ENCODE measurements around the gene FIZ1.

DNA sequence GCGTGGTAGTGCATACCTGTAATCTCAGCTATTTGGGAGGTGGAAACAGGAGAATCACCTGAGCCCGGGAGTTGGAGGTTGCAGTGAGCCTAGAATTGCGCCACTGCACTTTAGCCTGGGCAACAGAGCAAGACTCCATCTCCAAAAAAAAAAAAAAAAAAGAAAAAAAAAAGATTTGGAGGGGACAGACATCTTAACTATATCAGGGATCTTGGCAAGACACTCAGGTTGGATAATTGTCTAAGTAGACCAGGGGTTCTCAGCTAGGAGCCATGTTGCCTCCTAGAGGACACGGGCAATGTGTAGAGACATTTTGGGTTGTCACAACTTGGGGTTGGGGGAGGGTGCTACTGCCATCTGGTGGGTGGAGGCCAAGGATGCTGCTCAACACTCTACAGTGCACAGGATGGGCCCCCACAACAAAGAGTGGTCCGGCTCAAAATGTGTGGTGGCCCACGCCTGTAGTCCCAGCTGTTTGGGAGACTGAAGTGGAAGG lies 39.6 kb upstream of the FIZ1 start:
- TF ChIP-seq ISL1 (CRISPR knock-in tag; IDR thresholded peaks at IDR 0.05) (no peak), ZFP30 (CRISPR knock-in tag; IDR thresholded peaks at IDR 0.05) (no peak), TOX (CRISPR knock-in tag; IDR thresholded peaks at IDR 0.05; ENCODE audit: borderline replicate concordance) (no peak), ARNTL (CRISPR knock-in tag; IDR thresholded peaks at IDR 0.05; ENCODE audit: borderline replicate concordance, low read depth) (no peak), BACH2 (CRISPR knock-in tag; IDR thresholded peaks at IDR 0.05; ENCODE audit: borderline replicate concordance) (no peak), CSRNP3 (CRISPR knock-in tag; IDR thresholded peaks at IDR 0.05) (no peak), GLIS3 (CRISPR knock-in tag; IDR thresholded peaks at IDR 0.05) (no peak), CREB5 (CRISPR knock-in tag; IDR thresholded peaks at IDR 0.05; ENCODE audit: low read depth) (no peak), ZNF8 (CRISPR knock-in tag; IDR thresholded peaks at IDR 0.05) (no peak), RARB (CRISPR knock-in tag; IDR thresholded peaks at IDR 0.05) (no peak), CSDC2 (CRISPR knock-in tag; IDR thresholded peaks at IDR 0.05) (no peak), ZNF70 (CRISPR knock-in tag; IDR thresholded peaks at IDR 0.05) (no peak)
- TF ChIP-seq, protein P1, sequence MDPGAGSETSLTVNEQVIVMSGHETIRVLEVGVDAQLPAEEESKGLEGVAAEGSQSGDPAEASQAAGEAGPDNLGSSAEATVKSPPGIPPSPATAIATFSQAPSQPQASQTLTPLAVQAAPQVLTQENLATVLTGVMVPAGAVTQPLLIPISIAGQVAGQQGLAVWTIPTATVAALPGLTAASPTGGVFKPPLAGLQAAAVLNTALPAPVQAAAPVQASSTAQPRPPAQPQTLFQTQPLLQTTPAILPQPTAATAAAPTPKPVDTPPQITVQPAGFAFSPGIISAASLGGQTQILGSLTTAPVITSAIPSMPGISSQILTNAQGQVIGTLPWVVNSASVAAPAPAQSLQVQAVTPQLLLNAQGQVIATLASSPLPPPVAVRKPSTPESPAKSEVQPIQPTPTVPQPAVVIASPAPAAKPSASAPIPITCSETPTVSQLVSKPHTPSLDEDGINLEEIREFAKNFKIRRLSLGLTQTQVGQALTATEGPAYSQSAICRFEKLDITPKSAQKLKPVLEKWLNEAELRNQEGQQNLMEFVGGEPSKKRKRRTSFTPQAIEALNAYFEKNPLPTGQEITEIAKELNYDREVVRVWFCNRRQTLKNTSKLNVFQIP (CRISPR knock-in tag; IDR thresholded peaks at IDR 0.05; ENCODE audit: borderline replicate concordance, low read depth) = no peak
- TF ChIP-seq, protein P2, sequence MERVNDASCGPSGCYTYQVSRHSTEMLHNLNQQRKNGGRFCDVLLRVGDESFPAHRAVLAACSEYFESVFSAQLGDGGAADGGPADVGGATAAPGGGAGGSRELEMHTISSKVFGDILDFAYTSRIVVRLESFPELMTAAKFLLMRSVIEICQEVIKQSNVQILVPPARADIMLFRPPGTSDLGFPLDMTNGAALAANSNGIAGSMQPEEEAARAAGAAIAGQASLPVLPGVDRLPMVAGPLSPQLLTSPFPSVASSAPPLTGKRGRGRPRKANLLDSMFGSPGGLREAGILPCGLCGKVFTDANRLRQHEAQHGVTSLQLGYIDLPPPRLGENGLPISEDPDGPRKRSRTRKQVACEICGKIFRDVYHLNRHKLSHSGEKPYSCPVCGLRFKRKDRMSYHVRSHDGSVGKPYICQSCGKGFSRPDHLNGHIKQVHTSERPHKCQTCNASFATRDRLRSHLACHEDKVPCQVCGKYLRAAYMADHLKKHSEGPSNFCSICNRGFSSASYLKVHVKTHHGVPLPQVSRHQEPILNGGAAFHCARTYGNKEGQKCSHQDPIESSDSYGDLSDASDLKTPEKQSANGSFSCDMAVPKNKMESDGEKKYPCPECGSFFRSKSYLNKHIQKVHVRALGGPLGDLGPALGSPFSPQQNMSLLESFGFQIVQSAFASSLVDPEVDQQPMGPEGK (CRISPR knock-in tag; IDR thresholded peaks at IDR 0.05; ENCODE audit: borderline replicate concordance) = no peak

All from SK-N-SH treated with all-trans-retinoic acid at 6 μM for 48 hours (cell line).